ENCODE data around the gene ALKBH5. TPM values are rescaled to one million over a fixed set of nuclear protein-coding genes. Genes with fewer than 3 reads are reported as not detected.
A peak's percentile ranks its signal among the peaks of the same experiment; 100 is the strongest.

The ALKBH5 gene
- polyA plus RNA-seq, 3 donors: 50.4 to 79.1 (median 78.9) TPM

DNA sequence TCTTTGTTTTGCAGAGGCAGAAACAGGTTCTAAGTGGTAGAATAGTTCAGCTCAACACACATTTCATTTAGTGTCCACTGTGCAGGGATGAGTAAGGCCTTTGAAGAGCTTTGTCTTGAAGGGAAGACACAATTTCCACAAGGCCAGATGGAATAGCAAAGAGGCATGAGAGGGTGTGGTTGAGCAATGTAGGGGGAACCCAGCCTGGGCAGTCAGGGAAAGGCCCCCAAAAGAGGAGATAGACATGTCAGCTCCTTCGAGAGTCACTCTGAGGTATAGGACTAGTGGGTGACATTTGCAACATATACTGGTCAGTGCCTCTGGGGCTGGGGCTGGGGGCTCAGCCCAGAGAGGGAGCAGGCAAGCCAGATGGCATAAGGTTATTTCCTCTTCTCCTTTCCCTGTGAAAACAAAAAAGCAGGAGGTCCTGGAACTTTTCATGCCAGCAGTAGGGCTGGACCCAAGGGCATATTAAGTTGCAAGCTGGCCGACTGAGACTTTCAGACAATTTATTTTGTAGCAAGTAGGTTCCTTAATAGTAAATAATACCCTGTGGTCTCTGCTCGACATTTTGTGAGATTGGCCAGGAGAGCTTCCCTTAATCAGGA, 7.1 kb downstream of the ALKBH5 start:
- peak in 1 of 3 donors; percentile 23 for DNase-seq
- Histone ChIP-seq H3K36me3 (replicated peaks in 1 of 2; ENCODE audit: control insufficient read depth in 1 of 2, insufficient read depth in 2 of 2, low read length in 2 of 2) (peaks cover 30 to 80% of the 10 kb centered on the region in 2 donors), H2AFZ (ENCODE audit: insufficient read depth, low read depth, low read length, poor library complexity, severe bottlenecking) (no peak overlapping the region), H3K79me2 (ENCODE audit: insufficient read depth, low read length) (peaks cover 99% of the 10 kb centered on the region), H3K27me3 (ENCODE audit: control insufficient read depth in 2 of 2, insufficient read depth in 2 of 2, low read length in 2 of 2) (no peaks in the 10 kb centered on the region), H3K27ac (ENCODE audit: low read depth in 1 of 2, low read length in 2 of 2) (peak overlapping the region in 1 of 2 donors; percentile 61), H3K4me3 (replicated peaks in 1 of 3; ENCODE audit: low read depth in 2 of 3, low read length in 3 of 3) (no peak overlapping the region), H3K9ac (ENCODE audit: insufficient read depth, low read length, poor library complexity, severe bottlenecking) (no peak overlapping the region), H4K20me1 (ENCODE audit: insufficient read depth, low read length) (peaks cover 100% of the 10 kb centered on the region), H3K9me3 (replicated peaks in 1 of 2; ENCODE audit: control insufficient read depth in 1 of 2, insufficient read depth in 1 of 2, low read length in 2 of 2) (no peaks in the 10 kb centered on the region), H3K4me2 (replicated peaks; ENCODE audit: extremely low read depth, low read length, poor library complexity, severe bottlenecking) (no peak overlapping the region), H3K4me1 (ENCODE audit: control insufficient read depth in 1 of 2, insufficient read depth in 2 of 2, low read length in 2 of 2) (peaks cover 27 to 40% of the 10 kb centered on the region in 2 donors)
- TF ChIP-seq, protein P1, sequence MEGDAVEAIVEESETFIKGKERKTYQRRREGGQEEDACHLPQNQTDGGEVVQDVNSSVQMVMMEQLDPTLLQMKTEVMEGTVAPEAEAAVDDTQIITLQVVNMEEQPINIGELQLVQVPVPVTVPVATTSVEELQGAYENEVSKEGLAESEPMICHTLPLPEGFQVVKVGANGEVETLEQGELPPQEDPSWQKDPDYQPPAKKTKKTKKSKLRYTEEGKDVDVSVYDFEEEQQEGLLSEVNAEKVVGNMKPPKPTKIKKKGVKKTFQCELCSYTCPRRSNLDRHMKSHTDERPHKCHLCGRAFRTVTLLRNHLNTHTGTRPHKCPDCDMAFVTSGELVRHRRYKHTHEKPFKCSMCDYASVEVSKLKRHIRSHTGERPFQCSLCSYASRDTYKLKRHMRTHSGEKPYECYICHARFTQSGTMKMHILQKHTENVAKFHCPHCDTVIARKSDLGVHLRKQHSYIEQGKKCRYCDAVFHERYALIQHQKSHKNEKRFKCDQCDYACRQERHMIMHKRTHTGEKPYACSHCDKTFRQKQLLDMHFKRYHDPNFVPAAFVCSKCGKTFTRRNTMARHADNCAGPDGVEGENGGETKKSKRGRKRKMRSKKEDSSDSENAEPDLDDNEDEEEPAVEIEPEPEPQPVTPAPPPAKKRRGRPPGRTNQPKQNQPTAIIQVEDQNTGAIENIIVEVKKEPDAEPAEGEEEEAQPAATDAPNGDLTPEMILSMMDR (IDR thresholded peaks at IDR 0.05): no peak
- Mint-ChIP-seq H3K36me3 (peaks cover 51 to 79% of the 10 kb centered on the region in 2 donors), H3K9me3 (no peaks in the 10 kb centered on the region), H3K27ac (peak overlapping the region in 5 of 7 donors; percentile 36 to 76 (median 61)), H3K4me1 (peaks cover 52% of the 10 kb centered on the region), H3K27me3 (ENCODE audit: low read depth in 3 of 3) (no peaks in the 10 kb centered on the region), H3K4me3 (no peak overlapping the region)
- intact Hi-C loops (cut with micrococcal nuclease): no loop called here
- WGBS (ENCODE audit: insufficient coverage): 40% methylated on average over 2 of the region's 3 CpGs

DNA sequence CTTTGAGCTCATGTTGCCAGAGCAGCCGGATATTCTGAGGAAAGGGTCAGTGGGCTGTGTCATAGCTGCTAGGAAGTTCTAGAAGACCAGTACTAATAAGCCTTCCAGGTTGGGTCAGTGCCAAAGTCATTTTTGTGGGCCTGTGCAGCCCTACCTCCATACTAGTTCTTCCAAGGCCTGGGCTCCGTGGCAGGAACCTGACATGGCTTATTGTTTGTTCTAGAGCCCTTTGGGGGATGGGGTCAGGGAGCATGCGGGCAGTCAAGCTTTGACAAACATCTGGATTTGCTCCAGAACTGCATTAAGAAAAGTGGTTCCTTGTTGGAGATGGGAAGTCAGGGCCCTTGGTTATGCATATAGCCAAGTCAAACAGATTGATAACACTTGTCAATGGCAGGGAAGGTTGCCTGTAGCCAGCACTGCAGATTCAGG, 7.6 kb downstream of the ALKBH5 start:
- Mint-ChIP-seq H3K27me3 (ENCODE audit: low read depth in 3 of 3) (no peaks in the 10 kb centered on the region), H3K4me3 (no peak overlapping the region), H3K9me3 (no peaks in the 10 kb centered on the region), H3K36me3 (peaks cover 53 to 83% of the 10 kb centered on the region in 2 donors), H3K4me1 (peaks cover 47% of the 10 kb centered on the region), H3K27ac (peak overlapping the region in 4 of 7 donors; percentile 7 to 73 (median 48))
- H2AFZ ChIP-seq (ENCODE audit: insufficient read depth, low read depth, low read length, poor library complexity, severe bottlenecking): no peak overlapping the region
- no peak overlapping the region for H3K4me2 ChIP-seq (replicated peaks; ENCODE audit: extremely low read depth, low read length, poor library complexity, severe bottlenecking)
- no peak overlapping the region for H3K9ac ChIP-seq (ENCODE audit: insufficient read depth, low read length, poor library complexity, severe bottlenecking)
- no peak overlapping the region for H3K4me3 ChIP-seq (replicated peaks in 1 of 3; ENCODE audit: low read depth in 2 of 3, low read length in 3 of 3)
- H3K27me3 ChIP-seq (ENCODE audit: control insufficient read depth in 2 of 2, insufficient read depth in 2 of 2, low read length in 2 of 2): no peaks in the 10 kb centered on the region
- TF ChIP-seq, protein P1 (IDR thresholded peaks at IDR 0.05): no peak
- H4K20me1 ChIP-seq (ENCODE audit: insufficient read depth, low read length): peaks cover 100% of the 10 kb centered on the region
- H3K9me3 ChIP-seq (replicated peaks in 1 of 2; ENCODE audit: control insufficient read depth in 1 of 2, insufficient read depth in 1 of 2, low read length in 2 of 2): no peaks in the 10 kb centered on the region
- peaks cover 99% of the 10 kb centered on the region for H3K79me2 ChIP-seq (ENCODE audit: insufficient read depth, low read length)
- H3K27ac ChIP-seq (ENCODE audit: low read depth in 1 of 2, low read length in 2 of 2): peak overlapping the region in 1 of 2 donors; percentile 61
- no peak for DNase-seq
- peaks cover 35 to 83% of the 10 kb centered on the region in 2 donors for H3K36me3 ChIP-seq (replicated peaks in 1 of 2; ENCODE audit: control insufficient read depth in 1 of 2, insufficient read depth in 2 of 2, low read length in 2 of 2)
- intact Hi-C loops (cut with micrococcal nuclease): no loop called here
- 100% methylated on average over 1 of the region's 3 CpGs for WGBS (ENCODE audit: insufficient coverage)
- peaks cover 22 to 34% of the 10 kb centered on the region in 2 donors for H3K4me1 ChIP-seq (ENCODE audit: control insufficient read depth in 1 of 2, insufficient read depth in 2 of 2, low read length in 2 of 2)

Data from CD14-positive monocyte (primary cell).